ENCODE results near the gene GCK. TPM values are rescaled to one million over a fixed set of nuclear protein-coding genes. Genes with fewer than 3 reads are reported as not detected.
"Not testable (repeated sequence)": the region's sequence is repeated elsewhere in the genome, so short reads cannot be mapped to it uniquely, and the experiment has no call there.

The GCK gene
- total RNA-seq, 1 donor from 2014 or later, result 43.9 TPM

GRCh38 chr7:44172352-44172751, 16.9 kb downstream of the GCK start:
- no peak for TF ChIP-seq CTCF (IDR thresholded peaks at IDR 0.05; ENCODE audit: partially characterized antibody, unreplicated experiment)

GRCh38 chr7:44171901-44172300, 17.3 kb downstream of the GCK start:
- H3K27ac Mint-ChIP-seq (ENCODE audit: unreplicated experiment); H3K27me3 Mint-ChIP-seq (ENCODE audit: unreplicated experiment); H3K4me1 Mint-ChIP-seq (ENCODE audit: low read depth, unreplicated experiment); H3K4me3 Mint-ChIP-seq (ENCODE audit: unreplicated experiment); H3K9me3 Mint-ChIP-seq (ENCODE audit: unreplicated experiment); DNase-seq: not testable (repeated sequence)
- H3K36me3 Mint-ChIP-seq (ENCODE audit: unreplicated experiment), result peaks cover 20% of the 10 kb centered on the region

More at GRCh38 chr7:44172352-44172751, 16.9 kb downstream of the GCK start:
- Mint-ChIP-seq H3K4me3 (ENCODE audit: unreplicated experiment) (no peak overlapping the region), H3K36me3 (ENCODE audit: unreplicated experiment) (peaks cover 20% of the 10 kb centered on the region), H3K27me3 (ENCODE audit: unreplicated experiment) (peaks cover 6% of the 10 kb centered on the region), H3K27ac (ENCODE audit: unreplicated experiment) (no peak overlapping the region), H3K4me1 (ENCODE audit: low read depth, unreplicated experiment) (peaks cover 10% of the 10 kb centered on the region), H3K9me3 (ENCODE audit: unreplicated experiment) (peaks cover 9% of the 10 kb centered on the region)
- no peak for DNase-seq

GRCh38 chr7:44167920-44168319, 21.3 kb downstream of the GCK start:
- H3K4me1 Mint-ChIP-seq (ENCODE audit: low read depth, unreplicated experiment), result no peaks in the 10 kb centered on the region
- H3K9me3 Mint-ChIP-seq (ENCODE audit: unreplicated experiment), result no peaks in the 10 kb centered on the region
- peaks cover 22% of the 10 kb centered on the region for H3K36me3 Mint-ChIP-seq (ENCODE audit: unreplicated experiment)

GRCh38 chr7:44163591-44163990, 25.6 kb downstream of the GCK start:
- no peak for DNase-seq
- Mint-ChIP-seq H3K27ac (ENCODE audit: unreplicated experiment) (no peak overlapping the region), H3K9me3 (ENCODE audit: unreplicated experiment) (no peaks in the 10 kb centered on the region), H3K4me3 (ENCODE audit: unreplicated experiment) (no peak overlapping the region), H3K36me3 (ENCODE audit: unreplicated experiment) (peaks cover 10% of the 10 kb centered on the region), H3K27me3 (ENCODE audit: unreplicated experiment) (no peaks in the 10 kb centered on the region), H3K4me1 (ENCODE audit: low read depth, unreplicated experiment) (no peaks in the 10 kb centered on the region)
- TF ChIP-seq CTCF (IDR thresholded peaks at IDR 0.05; ENCODE audit: partially characterized antibody, unreplicated experiment), result no peak

More at GRCh38 chr7:44167920-44168319, 21.3 kb downstream of the GCK start:
- no peak for DNase-seq
- TF ChIP-seq CTCF (IDR thresholded peaks at IDR 0.05; ENCODE audit: partially characterized antibody, unreplicated experiment), result no peak
- Mint-ChIP-seq H3K27me3 (ENCODE audit: unreplicated experiment) (no peaks in the 10 kb centered on the region), H3K27ac (ENCODE audit: unreplicated experiment) (no peak overlapping the region), H3K4me3 (ENCODE audit: unreplicated experiment) (no peak overlapping the region)

- Mint-ChIP-seq H3K27ac (ENCODE audit: unreplicated experiment) (no peak overlapping the region), H3K4me1 (ENCODE audit: low read depth, unreplicated experiment) (peaks cover 4% of the 10 kb centered on the region), H3K9me3 (ENCODE audit: unreplicated experiment) (peaks cover 2% of the 10 kb centered on the region), H3K4me3 (ENCODE audit: unreplicated experiment) (no peak overlapping the region), H3K36me3 (ENCODE audit: unreplicated experiment) (peaks cover 10% of the 10 kb centered on the region), H3K27me3 (ENCODE audit: unreplicated experiment) (peaks cover 2% of the 10 kb centered on the region)
- no peak for TF ChIP-seq CTCF (IDR thresholded peaks at IDR 0.05; ENCODE audit: partially characterized antibody, unreplicated experiment)
- no peak for DNase-seq
Measured at GRCh38 chr7:44162785-44163395, 26.3 kb downstream of the GCK start.

Measured in glutamatergic neuron (in vitro differentiated cells).